Measurements from ENCODE around the gene LRRC10B. TPM values are rescaled to one million over a fixed set of nuclear protein-coding genes. Genes with fewer than 3 reads are reported as not detected.

Gene LRRC10B
- total and polyA plus RNA-seq, 2 donors, result 2.7 TPM; not detected in 1

DNA sequence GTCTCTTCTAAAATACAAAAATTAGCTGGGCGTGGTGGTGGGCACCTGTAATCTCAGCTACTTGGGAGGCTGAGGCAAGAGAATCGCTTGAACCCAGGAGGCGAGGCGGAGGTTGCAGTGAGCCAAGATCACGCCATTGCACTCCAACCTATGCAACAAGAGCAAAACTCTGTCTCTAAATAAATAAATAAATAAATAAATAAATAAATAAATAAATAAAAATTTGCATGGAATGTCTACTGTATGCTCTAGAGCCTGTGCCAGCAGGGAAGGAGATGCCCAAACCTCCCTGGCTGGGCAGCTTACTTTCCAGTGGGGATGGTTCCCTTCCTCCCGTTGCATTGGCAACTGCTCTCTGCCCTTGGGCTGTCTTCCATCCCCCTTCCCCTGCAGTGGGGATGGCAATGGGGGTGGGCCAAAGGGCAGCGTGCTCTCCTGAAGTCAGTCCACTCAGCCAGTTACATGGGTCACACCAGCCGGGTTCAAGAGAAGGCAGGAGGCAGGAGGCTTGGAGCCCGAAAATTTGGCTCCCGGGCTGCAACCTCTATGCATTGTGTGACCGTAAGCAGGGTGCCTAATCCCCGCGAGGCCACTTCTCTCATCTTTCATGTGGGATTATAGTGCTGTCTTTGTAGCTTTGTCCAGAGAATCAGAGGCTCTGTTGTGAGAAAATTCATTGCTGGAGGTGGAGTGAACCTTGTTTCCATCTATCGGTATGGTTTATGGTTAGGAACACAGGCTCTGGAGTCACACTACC, 1.4 kb upstream of the LRRC10B start:
- no peaks in the 10 kb centered on the region for H3K36me3 ChIP-seq (ENCODE audit: insufficient read depth)
- no peaks in the 10 kb centered on the region for H3K4me1 ChIP-seq (ENCODE audit: insufficient read depth)
- H3K4me3 ChIP-seq (ENCODE audit: low read depth, low read length), result no peak overlapping the region
- H3K27ac ChIP-seq (ENCODE audit: low read depth), result no peak overlapping the region
- no peak for DNase-seq (ENCODE audit: extremely low spot score)
- 58% methylated on average over 14 of the region's 14 CpGs for WGBS

DNA sequence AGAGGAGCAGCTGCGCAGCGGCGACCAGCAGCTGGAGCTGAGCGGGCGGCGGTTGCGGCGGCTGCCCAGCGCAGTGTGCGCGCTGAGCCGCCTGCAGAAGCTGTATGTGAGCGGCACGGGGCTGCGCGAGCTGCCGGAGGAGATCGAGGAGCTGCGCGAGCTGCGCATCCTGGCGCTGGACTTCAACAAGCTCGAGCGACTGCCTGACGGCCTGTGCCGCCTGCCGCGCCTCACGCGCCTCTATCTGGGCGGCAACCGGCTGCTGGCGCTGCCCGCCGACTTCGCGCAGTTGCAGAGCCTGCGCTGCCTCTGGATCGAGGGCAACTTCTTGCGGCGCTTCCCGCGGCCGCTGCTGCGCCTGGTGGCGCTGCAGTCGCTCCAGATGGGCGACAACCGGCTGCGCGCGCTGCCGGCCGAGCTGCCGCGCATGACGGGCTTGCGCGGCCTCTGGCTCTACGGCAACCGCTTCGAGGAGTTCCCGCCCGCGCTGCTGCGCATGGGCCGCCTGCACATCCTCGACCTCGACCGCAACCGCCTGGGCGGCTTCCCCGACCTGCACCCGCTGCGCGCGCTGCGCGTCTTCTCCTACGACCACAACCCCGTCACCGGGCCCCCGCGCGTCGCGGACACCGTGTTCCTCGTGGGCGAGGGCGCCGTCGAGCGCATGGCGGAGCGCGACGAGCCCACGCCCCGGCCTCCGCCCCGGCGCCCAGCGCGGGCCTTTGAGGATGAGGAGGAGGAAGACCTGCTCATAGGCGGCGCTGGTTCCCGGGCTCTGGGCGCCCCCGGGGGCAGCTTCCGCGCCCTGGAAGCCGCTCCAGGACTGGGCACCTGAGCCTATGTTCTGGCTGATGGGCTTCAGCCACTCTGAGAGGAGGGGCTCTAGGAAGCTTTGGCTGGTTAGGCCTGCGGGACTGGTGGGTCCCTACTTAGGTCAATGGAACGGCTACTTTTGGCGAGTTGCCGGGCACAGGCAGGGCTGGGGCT, 787 bp downstream of the LRRC10B start:
- H3K36me3 ChIP-seq (ENCODE audit: insufficient read depth), result no peaks in the 10 kb centered on the region
- no peaks in the 10 kb centered on the region for H3K4me1 ChIP-seq (ENCODE audit: insufficient read depth)
- WGBS, result 5% methylated on average over 117 of the region's 117 CpGs
- no peak for DNase-seq (ENCODE audit: extremely low spot score)
- H3K4me3 ChIP-seq (ENCODE audit: low read depth, low read length), result peak overlapping the region; percentile 14
- no peak overlapping the region for H3K27ac ChIP-seq (ENCODE audit: low read depth)

DNA sequence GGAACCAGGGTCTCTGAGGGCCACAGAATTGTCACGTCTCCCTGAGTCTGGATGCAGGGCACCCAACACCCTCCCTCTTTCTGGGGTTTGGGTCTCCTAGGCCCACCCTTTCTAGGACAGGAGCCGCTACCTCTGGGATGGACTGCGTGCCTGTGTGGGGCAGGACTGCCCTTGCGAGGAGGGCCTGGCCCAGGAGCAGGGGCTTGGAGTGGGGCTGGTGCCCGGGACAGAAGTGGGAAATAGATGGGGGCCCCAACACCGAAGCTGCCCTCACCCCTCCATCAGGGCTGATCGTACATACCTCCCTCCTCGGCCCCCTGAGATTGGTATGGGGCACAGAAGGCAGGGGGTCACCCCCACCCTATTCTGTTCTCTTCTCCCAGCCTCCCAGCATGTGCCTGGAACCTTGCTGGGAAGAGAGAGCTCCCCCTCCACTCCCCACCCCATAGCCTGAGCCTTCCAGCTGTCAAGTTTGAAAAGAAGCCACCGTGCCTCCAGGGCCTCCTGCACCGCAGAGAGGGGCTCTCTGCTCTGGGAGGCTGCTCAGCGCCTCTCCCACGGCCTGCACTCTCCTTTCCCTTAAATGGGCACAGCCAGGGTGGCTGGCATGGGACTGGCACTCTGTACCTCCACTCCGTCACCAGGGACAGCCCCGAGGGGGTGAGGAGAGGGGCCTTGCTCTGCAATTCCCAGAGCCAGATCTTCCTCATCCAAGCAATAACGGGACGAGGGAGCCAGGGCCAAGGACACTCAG, 1.8 kb downstream of the LRRC10B start:
- Histone ChIP-seq H3K36me3 (ENCODE audit: insufficient read depth) (no peaks in the 10 kb centered on the region), H3K4me3 (ENCODE audit: low read depth, low read length) (no peak overlapping the region), H3K27ac (ENCODE audit: low read depth) (no peak overlapping the region), H3K4me1 (ENCODE audit: insufficient read depth) (no peaks in the 10 kb centered on the region)
- no peak for DNase-seq (ENCODE audit: extremely low spot score)
- WGBS, result 75% methylated on average over 16 of the region's 16 CpGs

DNA sequence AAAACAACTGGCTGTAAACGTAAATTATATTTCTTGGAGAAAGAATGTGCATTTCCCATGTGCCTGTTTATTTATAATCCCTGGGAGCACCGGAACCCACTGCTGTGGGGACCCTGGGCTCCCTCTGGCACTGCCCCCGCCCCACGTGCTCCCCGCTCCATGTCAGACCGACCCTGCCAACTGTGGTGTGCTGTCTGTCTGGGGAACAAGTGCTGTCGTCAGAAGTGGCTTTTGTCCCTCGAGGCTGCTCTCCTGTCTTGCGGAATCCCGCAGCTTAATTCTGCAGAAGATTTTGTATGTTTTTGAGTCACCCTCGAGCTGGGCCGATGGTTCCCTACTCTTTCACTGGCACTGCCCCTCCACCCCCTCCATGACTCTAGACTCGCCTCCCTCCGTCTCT, 2.4 kb downstream of the LRRC10B start:
- WGBS, result 76% methylated on average over 14 of the region's 14 CpGs
- no peak overlapping the region for H3K27ac ChIP-seq (ENCODE audit: low read depth)

DNA sequence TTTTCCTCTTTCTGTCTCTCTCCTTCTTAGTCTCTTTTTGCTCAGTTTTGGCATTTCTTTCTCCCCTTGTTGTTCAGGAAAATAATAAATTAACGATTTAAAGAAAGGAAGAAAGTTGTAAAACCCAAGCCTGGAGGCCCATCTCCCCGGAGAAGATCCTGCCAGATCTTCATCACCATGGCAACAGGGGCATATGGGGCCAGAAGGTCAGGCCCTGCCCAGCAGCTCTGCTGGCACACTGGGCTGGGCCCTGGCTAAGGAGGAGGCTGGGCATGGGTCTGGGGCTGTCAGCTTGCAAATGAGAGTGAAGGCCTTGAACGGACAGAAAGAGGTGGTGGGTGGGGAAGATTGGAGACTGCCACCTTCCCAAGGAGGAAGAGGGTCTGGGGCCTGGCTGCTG, 2.8 kb downstream of the LRRC10B start:
- no peaks in the 10 kb centered on the region for H3K36me3 ChIP-seq (ENCODE audit: insufficient read depth)
- no peak overlapping the region for H3K4me3 ChIP-seq (ENCODE audit: low read depth, low read length)
- no peak for DNase-seq (ENCODE audit: extremely low spot score)
- H3K4me1 ChIP-seq (ENCODE audit: insufficient read depth), result no peaks in the 10 kb centered on the region
- WGBS, result 54% methylated on average over 3 of the region's 3 CpGs
- no peak overlapping the region for H3K27ac ChIP-seq (ENCODE audit: low read depth)

More for the DNA sequence above, 2.4 kb downstream of the LRRC10B start:
- no peaks in the 10 kb centered on the region for H3K36me3 ChIP-seq (ENCODE audit: insufficient read depth)
- DNase-seq (ENCODE audit: extremely low spot score), result no peak
- no peaks in the 10 kb centered on the region for H3K4me1 ChIP-seq (ENCODE audit: insufficient read depth)
- H3K4me3 ChIP-seq (ENCODE audit: low read depth, low read length), result no peak overlapping the region

DNA sequence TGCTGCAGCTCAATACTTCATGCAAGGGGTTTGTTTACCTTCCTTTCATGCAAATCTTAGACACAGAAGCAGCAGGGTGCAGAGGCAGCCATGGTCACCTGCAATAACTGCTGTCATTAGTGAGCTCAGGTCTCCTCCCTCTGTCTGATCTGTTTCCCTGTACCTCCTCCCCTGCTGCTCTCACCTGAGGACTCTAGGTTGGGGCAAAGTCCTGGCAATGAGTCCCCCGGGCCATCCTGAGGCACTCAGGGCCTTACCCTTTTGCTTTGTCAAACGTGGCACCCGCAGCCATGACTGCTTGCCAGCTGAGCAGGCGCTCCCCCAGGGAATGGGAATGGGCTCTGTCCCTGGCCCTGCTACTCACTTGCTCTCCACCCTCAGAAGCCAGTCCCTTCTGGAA, 3.9 kb downstream of the LRRC10B start:
- no peak for DNase-seq (ENCODE audit: extremely low spot score)
- Histone ChIP-seq H3K27ac (ENCODE audit: low read depth) (no peak overlapping the region), H3K4me1 (ENCODE audit: insufficient read depth) (no peaks in the 10 kb centered on the region), H3K4me3 (ENCODE audit: low read depth, low read length) (no peak overlapping the region), H3K36me3 (ENCODE audit: insufficient read depth) (no peaks in the 10 kb centered on the region)
- 77% methylated on average over 4 of the region's 4 CpGs for WGBS

DNA sequence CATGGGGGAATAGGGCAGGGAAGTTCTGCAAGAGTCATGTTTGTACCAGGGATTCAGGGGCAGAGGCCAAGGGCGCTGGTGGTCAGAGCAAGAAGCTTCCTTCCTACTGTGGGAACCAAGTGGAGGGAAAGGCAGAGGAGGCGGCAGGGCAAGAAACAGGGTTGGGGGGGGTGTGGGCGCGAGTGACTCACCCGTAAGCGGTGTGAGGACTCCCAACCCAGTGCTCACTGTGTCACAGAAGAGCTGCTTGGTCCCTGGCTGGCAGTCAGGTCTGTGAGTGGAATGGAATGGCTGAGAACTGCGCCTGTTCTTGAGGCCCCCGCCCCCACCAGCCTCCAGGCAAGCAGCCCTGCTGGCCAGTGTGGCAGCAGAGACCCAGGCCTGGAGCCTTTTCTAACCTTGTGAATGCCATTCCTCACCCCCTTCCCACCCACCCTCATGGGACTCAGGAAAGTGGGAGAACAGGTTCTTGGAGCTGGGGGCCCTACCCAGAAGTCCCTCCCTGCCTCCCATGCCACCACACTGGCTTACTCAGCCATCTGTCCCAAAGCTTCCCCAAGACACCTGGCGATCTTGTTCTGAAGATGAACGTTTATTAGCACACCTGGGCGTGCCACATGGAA, 4.7 kb downstream of the LRRC10B start:
- no peak for DNase-seq (ENCODE audit: extremely low spot score)
- Histone ChIP-seq H3K4me1 (ENCODE audit: insufficient read depth) (no peaks in the 10 kb centered on the region), H3K36me3 (ENCODE audit: insufficient read depth) (no peaks in the 10 kb centered on the region), H3K4me3 (ENCODE audit: low read depth, low read length) (no peak overlapping the region), H3K27ac (ENCODE audit: low read depth) (no peak overlapping the region)
- 86% methylated on average over 11 of the region's 11 CpGs for WGBS

DNA sequence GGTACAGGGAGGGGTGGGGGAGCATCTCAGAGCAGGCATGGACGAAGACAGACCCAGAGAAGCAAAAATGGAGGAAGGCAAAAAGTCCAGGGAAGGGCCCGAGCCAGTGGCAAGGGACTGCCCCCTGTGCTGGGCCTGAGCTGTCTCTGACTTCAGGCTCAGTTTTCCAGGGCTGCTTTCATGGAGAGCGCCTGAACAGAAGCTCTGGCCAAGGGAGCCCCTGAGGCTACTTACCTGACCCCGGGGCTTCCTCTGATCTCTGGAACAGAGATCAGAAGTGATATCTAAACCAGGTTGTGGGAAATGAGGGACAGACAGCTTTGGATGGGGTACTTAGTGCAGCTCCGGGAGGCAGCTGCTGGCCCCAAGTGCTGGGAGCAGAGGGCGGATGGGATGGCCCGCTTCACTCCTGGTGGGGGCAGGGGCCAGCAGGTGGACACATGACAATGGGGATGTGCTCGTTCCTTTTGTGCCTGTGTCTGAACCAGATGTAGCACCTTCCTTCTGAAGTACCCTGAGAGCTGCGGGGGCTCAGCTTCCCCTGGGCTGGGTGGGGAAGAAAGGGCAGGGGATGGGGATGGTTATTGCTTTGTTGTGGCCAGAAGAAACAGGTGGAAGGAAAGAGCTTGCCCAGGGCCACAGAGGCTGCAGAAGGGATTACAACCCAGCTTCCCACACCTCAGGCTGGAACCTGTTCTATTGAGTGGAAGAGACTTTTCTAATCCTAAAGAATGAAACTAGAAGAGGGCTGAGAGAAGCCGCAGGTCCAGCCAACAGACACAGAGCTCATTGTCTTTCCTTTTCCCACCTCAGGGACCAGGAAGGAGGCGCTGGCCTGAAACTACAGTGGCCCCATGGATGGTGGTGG, 5.7 kb downstream of the LRRC10B start:
- DNase-seq (ENCODE audit: extremely low spot score), result no peak
- Histone ChIP-seq H3K36me3 (ENCODE audit: insufficient read depth) (no peaks in the 10 kb centered on the region), H3K27ac (ENCODE audit: low read depth) (no peak overlapping the region), H3K4me3 (ENCODE audit: low read depth, low read length) (no peak overlapping the region), H3K4me1 (ENCODE audit: insufficient read depth) (no peaks in the 10 kb centered on the region)
- 80% methylated on average over 11 of the region's 11 CpGs for WGBS

DNA sequence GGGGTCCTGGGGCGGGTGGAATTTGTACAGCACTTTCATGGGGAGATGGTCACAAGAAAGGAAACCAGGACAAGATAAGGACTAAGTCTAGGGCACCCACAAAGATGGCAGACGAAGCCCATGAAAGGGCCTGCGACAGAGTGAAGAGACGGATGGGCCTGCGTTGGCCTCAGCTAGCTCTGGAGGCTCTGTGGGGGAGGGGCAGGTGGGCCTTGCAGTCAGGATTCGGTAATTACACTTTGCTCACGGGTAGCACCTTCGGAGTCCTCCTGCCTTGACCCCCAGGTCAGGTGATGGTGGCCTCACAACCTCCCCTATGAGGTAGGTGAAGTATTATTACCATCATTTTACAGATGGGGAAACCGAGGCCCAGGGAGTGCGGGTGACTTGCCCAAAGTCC, 7.1 kb downstream of the LRRC10B start:
- 84% methylated on average over 10 of the region's 10 CpGs for WGBS
- H3K36me3 ChIP-seq (ENCODE audit: insufficient read depth), result no peaks in the 10 kb centered on the region
- DNase-seq (ENCODE audit: extremely low spot score), result no peak
- H3K4me1 ChIP-seq (ENCODE audit: insufficient read depth), result no peaks in the 10 kb centered on the region
- no peak overlapping the region for H3K27ac ChIP-seq (ENCODE audit: low read depth)
- H3K4me3 ChIP-seq (ENCODE audit: low read depth, low read length), result no peak overlapping the region

DNA sequence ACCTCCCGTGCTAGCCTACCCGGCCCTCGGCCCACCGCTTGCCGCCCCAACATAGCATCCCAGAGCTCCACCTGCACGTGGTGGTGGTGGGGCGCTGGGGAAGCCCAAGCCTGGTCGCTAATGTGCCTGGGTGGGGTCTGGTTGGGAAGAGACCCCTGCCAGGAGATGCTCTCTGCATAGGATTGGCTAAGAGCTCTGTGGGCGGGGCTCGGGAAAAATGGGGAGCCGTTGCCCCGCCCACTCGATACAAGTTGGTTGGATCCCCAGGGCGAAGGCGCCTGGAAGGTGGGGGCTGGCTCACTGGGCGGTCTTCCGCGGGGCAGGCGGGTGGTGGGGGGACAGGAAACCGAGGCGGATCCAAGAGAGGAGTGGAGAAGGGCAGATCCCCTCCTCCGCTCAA, 7.6 kb downstream of the LRRC10B start:
- H3K36me3 ChIP-seq (ENCODE audit: insufficient read depth), result no peaks in the 10 kb centered on the region
- 27% methylated on average over 22 of the region's 22 CpGs for WGBS
- H3K4me1 ChIP-seq (ENCODE audit: insufficient read depth), result no peaks in the 10 kb centered on the region
- no peak for DNase-seq (ENCODE audit: extremely low spot score)
- H3K27ac ChIP-seq (ENCODE audit: low read depth), result no peak overlapping the region
- no peak overlapping the region for H3K4me3 ChIP-seq (ENCODE audit: low read depth, low read length)

DNA sequence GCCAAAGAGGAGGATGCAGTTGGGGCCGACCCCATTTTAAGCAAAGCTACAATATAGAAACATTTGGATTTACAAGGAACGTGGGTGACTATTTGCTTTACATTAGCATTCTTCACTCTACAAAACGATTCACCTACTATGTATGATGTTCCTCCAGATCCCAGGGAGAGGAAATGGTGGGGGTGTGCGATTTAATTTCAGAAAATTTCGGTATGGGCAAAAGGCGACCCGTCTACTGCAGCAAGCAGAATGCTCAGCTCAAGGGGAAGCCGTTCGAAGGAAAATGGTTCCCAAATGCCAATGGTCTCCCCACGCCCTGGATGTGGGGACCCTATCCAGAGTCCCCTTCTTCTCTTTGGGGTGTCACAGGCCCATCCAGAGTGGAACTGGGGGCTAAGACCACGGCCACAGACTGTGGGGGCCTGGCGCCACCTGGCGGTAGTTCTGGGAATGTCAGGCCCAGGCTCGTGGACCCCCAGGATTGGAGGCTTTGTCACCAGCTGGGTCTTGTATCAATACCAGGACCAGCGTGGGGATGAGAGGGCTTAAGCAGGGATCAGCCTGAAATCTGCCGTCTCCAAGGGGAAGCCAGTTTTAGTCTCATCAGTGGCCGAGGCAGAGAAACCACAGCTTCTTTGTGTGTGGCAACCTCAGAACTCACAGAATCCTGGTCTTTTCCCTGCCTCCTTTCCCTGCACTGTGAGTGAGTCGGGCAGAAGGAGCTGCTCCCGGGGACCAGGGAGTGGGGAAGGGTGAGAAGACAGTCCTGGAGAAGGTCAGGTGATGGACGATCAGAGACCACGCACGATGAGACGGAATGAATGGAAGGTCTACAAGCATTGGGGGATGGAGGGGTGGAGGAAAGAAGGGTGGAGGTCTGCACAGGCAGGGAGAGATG, 8.4 kb downstream of the LRRC10B start:
- Histone ChIP-seq H3K36me3 (ENCODE audit: insufficient read depth) (no peaks in the 10 kb centered on the region), H3K4me1 (ENCODE audit: insufficient read depth) (no peaks in the 10 kb centered on the region), H3K27ac (ENCODE audit: low read depth) (no peak overlapping the region), H3K4me3 (ENCODE audit: low read depth, low read length) (no peak overlapping the region)
- 15% methylated on average over 23 of the region's 23 CpGs for WGBS
- DNase-seq (ENCODE audit: extremely low spot score), result no peak
